HAP-1 (cell line): ENCODE results near the gene AP3S2.
"Not testable (repeated sequence)": the region's sequence is repeated elsewhere in the genome, so short reads cannot be mapped to it uniquely, and the experiment has no call there.

Source experiments
- DNase-seq, 2 experiments: peaks; one replicate each; pipeline ENCODE4 v3.0.0-alpha.2; 2016 to 2020; ENCODE audit warnings: low spot score in 2 of 2
- H3K27me3 ChIP-seq: fragments of 250-450 bp; sonication (Bioruptor Pico); 2 replicates; pipeline ENCODE4 v1.5.1; 2020; ENCODE audit warnings: low read depth, mild to moderate bottlenecking, moderate library complexity
- H3K36me3 ChIP-seq: fragments of 250-450 bp; sonication (Bioruptor Pico); replicated peaks from 2 replicates; pipeline ENCODE4 v1.5.1; 2020; ENCODE audit warnings: mild to moderate bottlenecking
- H3K4me1 ChIP-seq: fragments of 250-450 bp; sonication (Bioruptor Pico); 2 replicates; pipeline ENCODE4 v1.5.1; 2020; ENCODE audit warnings: mild to moderate bottlenecking
- H3K4me3 ChIP-seq: fragments of 250-450 bp; sonication (Bioruptor Pico); 2 replicates; pipeline ENCODE4 v1.5.1; 2020; ENCODE audit warnings: mild to moderate bottlenecking, moderate library complexity
- H3K9me3 ChIP-seq: fragments of 250-450 bp; sonication (Bioruptor Pico); 2 replicates; pipeline ENCODE4 v1.5.1; 2020; ENCODE audit warnings: mild to moderate bottlenecking, moderate library complexity
- in situ Hi-C: fragments of 300-500 bp; cut with MboI; formaldehyde crosslinking; loops from 3 replicates; pipeline ENCODE4 v1.14.3; 2020; ENCODE audit warnings: low sequenced_read_pairs, inconsistent platforms, mixed read lengths

AP3S2 gene

GRCh38 chr15:89893696-89894447, at the start of gene AP3S2:
Gene AP3S2 (minus strand): TSS chr15:89893994. CDS start chr15:89893949, 45 bp downstream.
- in situ Hi-C loops: no loop called here
- DNase-seq: peak; percentile 85 to 92
- Histone ChIP-seq H3K4me3 (peak within 1 kb of the TSS; percentile 74), H3K27me3 (no peaks in the 10 kb centered on the region), H3K9me3 (no peaks in the 10 kb centered on the region), H3K36me3 (peaks cover 2% of the 10 kb centered on the region; the same call in 1 of the 2 replicates), H3K4me1 (peaks cover 7% of the 10 kb centered on the region; the same call in 1 of the 2 replicates)

GRCh38 chr15:89939910-89940309, 46.1 kb upstream of the AP3S2 start:
- no peak for DNase-seq
- Histone ChIP-seq H3K27me3 (no peaks in the 10 kb centered on the region), H3K4me1 (no peaks in the 10 kb centered on the region), H3K4me3 (no peak overlapping the region), H3K36me3 (no peaks in the 10 kb centered on the region), H3K9me3 (no peaks in the 10 kb centered on the region)
- in situ Hi-C loops: no loop called here

GRCh38 chr15:89939377-89939776, 45.6 kb upstream of the AP3S2 start:
- DNase-seq, H3K27me3 ChIP-seq, in situ Hi-C loops, H3K4me3 ChIP-seq, H3K9me3 ChIP-seq, H3K36me3 ChIP-seq, H3K4me1 ChIP-seq: not testable (repeated sequence)

GRCh38 chr15:89937365-89938350, 43.9 kb upstream of the AP3S2 start:
- no peaks in the 10 kb centered on the region for H3K4me1 ChIP-seq
- H3K36me3 ChIP-seq: no peaks in the 10 kb centered on the region
- no peak for DNase-seq
- no peaks in the 10 kb centered on the region for H3K9me3 ChIP-seq
- in situ Hi-C loops: no loop called here
- H3K4me3 ChIP-seq: no peak overlapping the region
- H3K27me3 ChIP-seq: no peaks in the 10 kb centered on the region

GRCh38 chr15:89936786-89937265, 43.0 kb upstream of the AP3S2 start:
- DNase-seq: no peak
- Histone ChIP-seq H3K4me3 (no peak overlapping the region), H3K27me3 (no peaks in the 10 kb centered on the region), H3K4me1 (no peaks in the 10 kb centered on the region), H3K36me3 (no peaks in the 10 kb centered on the region), H3K9me3 (no peaks in the 10 kb centered on the region)
- in situ Hi-C loops: no loop called here

- DNase-seq: no peak
- Histone ChIP-seq H3K27me3 (no peaks in the 10 kb centered on the region), H3K9me3 (no peaks in the 10 kb centered on the region), H3K4me1 (no peaks in the 10 kb centered on the region), H3K4me3 (no peak overlapping the region), H3K36me3 (no peaks in the 10 kb centered on the region)
- in situ Hi-C loops: no loop called here
Observed at GRCh38 chr15:89936051-89936785, 42.4 kb upstream of the AP3S2 start.

- Histone ChIP-seq H3K27me3 (no peaks in the 10 kb centered on the region), H3K4me3 (no peak overlapping the region), H3K4me1 (no peaks in the 10 kb centered on the region), H3K9me3 (no peaks in the 10 kb centered on the region), H3K36me3 (no peaks in the 10 kb centered on the region)
- in situ Hi-C loops: no loop called here
- DNase-seq: no peak
Observed at GRCh38 chr15:89932880-89933279, 39.1 kb upstream of the AP3S2 start.

GRCh38 chr15:89928421-89928820, 34.6 kb upstream of the AP3S2 start:
- no peaks in the 10 kb centered on the region for H3K4me1 ChIP-seq
- in situ Hi-C loops: no loop called here

GRCh38 chr15:89926158-89926557, 32.4 kb upstream of the AP3S2 start:
- no peaks in the 10 kb centered on the region for H3K27me3 ChIP-seq
- in situ Hi-C loops: no loop called here
- H3K4me3 ChIP-seq: no peak overlapping the region
- no peaks in the 10 kb centered on the region for H3K9me3 ChIP-seq
- no peak for DNase-seq
- no peaks in the 10 kb centered on the region for H3K4me1 ChIP-seq
- no peaks in the 10 kb centered on the region for H3K36me3 ChIP-seq

More at GRCh38 chr15:89928421-89928820, 34.6 kb upstream of the AP3S2 start:
- no peaks in the 10 kb centered on the region for H3K36me3 ChIP-seq
- H3K9me3 ChIP-seq: no peaks in the 10 kb centered on the region
- H3K4me3 ChIP-seq: no peak overlapping the region
- no peak for DNase-seq
- no peaks in the 10 kb centered on the region for H3K27me3 ChIP-seq

- Histone ChIP-seq H3K4me3 (no peak overlapping the region), H3K36me3 (no peaks in the 10 kb centered on the region), H3K27me3 (no peaks in the 10 kb centered on the region), H3K4me1 (no peaks in the 10 kb centered on the region), H3K9me3 (no peaks in the 10 kb centered on the region)
- DNase-seq: no peak
- in situ Hi-C loops: no loop called here
Observed at GRCh38 chr15:89917442-89918101, 23.8 kb upstream of the AP3S2 start.

GRCh38 chr15:89916660-89917059, 22.9 kb upstream of the AP3S2 start:
- Histone ChIP-seq H3K9me3 (no peaks in the 10 kb centered on the region), H3K27me3 (no peaks in the 10 kb centered on the region), H3K4me3 (no peak overlapping the region), H3K36me3 (no peaks in the 10 kb centered on the region), H3K4me1 (no peaks in the 10 kb centered on the region)
- DNase-seq: no peak
- in situ Hi-C loops: no loop called here

- H3K27me3 ChIP-seq: no peaks in the 10 kb centered on the region
- H3K36me3 ChIP-seq: no peaks in the 10 kb centered on the region
- H3K9me3 ChIP-seq: no peaks in the 10 kb centered on the region
- no peaks in the 10 kb centered on the region for H3K4me1 ChIP-seq
- in situ Hi-C loops: no loop called here
- H3K4me3 ChIP-seq: no peak within 1 kb of the TSS
- DNase-seq: no peak
Observed at GRCh38 chr15:89912674-89913396, 19.0 kb upstream of the AP3S2 start, which contains the start of gene ARPIN. Gene ARPIN (minus strand): TSS chr15:89912952. CDS start chr15:89912835, 117 bp downstream.
